H7 (cell line): ENCODE measurements around the gene GORAB. TPM values are rescaled to one million over a fixed set of nuclear protein-coding genes. Genes with fewer than 3 reads are reported as not detected.
A peak's percentile ranks its signal among the peaks of the same experiment; 100 is the strongest.

Experiments used
- DNase-seq: peaks from one replicate; pipeline ENCODE4 v3.0.0; 2012
- H3K27me3 ChIP-seq: 2 replicates; pipeline ENCODE4 v1.6.0; 2011; ENCODE audit warnings: mild to moderate bottlenecking, low read length; ENCODE audit not compliant: control insufficient read depth, insufficient read depth
- H3K36me3 ChIP-seq: replicated peaks from 2 replicates; pipeline ENCODE4 v1.5.1; 2011; ENCODE audit warnings: low read length; ENCODE audit not compliant: control insufficient read depth, insufficient read depth
- H3K4me3 ChIP-seq: 2 replicates; pipeline ENCODE4 v1.5.1; 2011; ENCODE audit warnings: low read depth, mild to moderate bottlenecking, control low read depth, low read length, moderate library complexity; ENCODE audit not compliant: insufficient read depth
- total RNA-seq: library from RNA; depleted of rRNA; stranded (reverse); fragments of >200 nt; shearing (Covaris generic); gene quantifications from 2 replicates; pipeline ENCODE4 v1.2.3, GENCODE V29; 2014

The GORAB gene
- total RNA-seq, 1 experiment from 2014 or later: 11.6 TPM

GRCh38 chr1:170530972-170531757 is 801 bp upstream of the GORAB start:
- DNase-seq: no peak
- H3K27me3 ChIP-seq: no peaks in the 10 kb centered on the region
- no peaks in the 10 kb centered on the region; the same call in 1 of the 2 replicates for H3K36me3 ChIP-seq
- H3K4me3 ChIP-seq: peak overlapping the region; percentile 70

DNA sequence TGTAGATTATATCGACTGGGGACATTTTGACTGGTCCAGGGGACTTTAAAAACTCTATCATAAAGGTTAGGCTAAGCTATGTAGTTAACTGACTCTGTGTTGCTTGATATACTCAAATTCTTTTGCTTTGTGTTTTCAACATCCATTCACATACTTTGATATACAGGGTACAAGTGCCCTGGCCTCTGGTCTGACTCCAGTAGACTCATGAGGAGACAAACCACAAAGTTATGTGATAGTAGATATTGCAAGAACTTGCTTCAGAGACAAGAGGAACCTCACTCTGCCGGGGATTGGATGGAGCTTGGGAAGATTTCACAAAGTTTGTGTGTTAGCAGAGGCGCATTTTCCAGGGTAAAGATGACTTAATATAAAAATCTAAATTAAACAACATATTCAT is 1.3 kb downstream of the GORAB start:
- H3K27me3 ChIP-seq: no peaks in the 10 kb centered on the region
- H3K36me3 ChIP-seq: no peaks in the 10 kb centered on the region; the same call in 1 of the 2 replicates
- peak overlapping the region; percentile 70; the same call in 1 of the 2 replicates for H3K4me3 ChIP-seq
- no peak for DNase-seq

DNA sequence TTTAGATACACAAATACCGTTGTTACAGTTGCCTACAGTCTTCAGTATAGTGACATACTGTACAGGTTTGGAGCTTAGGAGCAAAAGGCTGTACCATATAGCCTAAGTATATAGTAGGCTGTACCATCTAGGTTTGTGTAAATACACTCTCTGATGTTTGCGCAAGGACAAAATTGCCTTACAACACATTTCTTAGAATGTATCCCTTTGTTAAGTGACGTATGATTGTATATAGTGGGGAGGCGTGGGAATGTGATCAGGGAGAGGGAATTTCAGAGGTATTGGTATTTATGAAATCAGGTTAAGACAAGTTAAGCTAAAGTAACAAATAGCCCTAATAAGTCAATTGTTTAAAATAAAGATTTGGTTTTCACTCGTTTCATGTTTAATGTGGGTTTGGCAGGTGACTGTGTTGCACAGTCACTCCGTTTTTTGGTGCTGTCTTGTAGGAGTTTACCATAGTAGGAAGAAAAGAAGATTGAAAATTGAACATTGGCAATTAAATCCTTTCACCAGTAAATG is 2.7 kb downstream of the GORAB start:
- no peaks in the 10 kb centered on the region for H3K27me3 ChIP-seq
- no peaks in the 10 kb centered on the region; the same call in none of the 2 replicates for H3K36me3 ChIP-seq
- no peak for DNase-seq
- H3K4me3 ChIP-seq: no peak overlapping the region

DNA sequence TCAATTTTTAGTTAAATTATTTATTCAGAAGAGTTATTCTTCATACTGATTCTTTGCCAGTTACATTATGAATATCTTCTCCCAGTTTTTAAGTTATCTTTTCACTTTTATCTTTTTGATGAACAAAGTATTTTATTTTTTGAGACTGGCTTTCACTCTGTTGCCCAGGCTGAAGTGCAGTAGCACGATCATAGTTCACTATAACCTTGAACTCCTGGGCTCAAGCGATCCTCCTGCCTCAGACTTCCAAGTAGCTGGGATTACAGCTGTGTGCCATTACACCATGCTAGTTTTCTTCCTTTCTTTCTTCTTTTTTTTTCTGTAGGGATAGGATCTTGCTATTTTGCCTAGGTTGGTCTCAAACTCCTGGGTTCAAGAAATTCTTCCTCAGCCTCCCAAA is 3.5 kb downstream of the GORAB start:
- H3K4me3 ChIP-seq: no peak overlapping the region
- DNase-seq: no peak

DNA sequence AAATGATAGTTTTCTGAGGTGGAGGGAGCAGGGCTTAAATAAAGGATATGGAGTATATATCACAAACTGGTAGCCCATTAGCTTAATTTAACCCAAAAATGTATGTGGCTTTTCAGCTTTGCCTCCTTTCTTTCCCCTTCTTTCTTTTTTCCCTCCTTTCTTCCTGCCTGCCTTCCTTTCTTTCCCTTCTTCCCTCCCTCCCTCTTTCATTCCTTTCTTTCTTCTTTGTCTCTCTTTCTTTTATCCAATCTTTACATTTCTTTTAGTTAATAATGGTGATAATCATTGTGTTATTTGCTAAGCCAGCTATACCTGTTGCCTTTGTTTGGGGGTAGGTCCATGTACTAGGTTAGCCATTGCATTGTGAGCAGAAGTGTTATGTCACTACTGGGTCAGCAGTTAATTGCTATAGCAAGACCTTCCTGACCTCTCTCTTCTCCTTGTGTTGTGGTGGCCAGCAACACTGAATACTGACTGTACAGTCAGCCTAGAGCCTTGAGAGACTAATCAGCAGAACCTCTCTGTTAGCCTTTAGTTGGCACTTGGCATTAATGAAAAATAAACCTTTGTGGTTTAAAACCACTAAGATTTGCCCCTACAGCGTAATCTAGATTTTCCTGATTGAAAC is 5.1 kb downstream of the GORAB start:
- DNase-seq: no peak
- Histone ChIP-seq H3K36me3 (peaks cover 6% of the 10 kb centered on the region), H3K27me3 (no peaks in the 10 kb centered on the region), H3K4me3 (no peak overlapping the region)

More for the DNA sequence above, 3.5 kb downstream of the GORAB start:
- H3K27me3 ChIP-seq: no peaks in the 10 kb centered on the region
- H3K36me3 ChIP-seq: no peaks in the 10 kb centered on the region; the same call in none of the 2 replicates

DNA sequence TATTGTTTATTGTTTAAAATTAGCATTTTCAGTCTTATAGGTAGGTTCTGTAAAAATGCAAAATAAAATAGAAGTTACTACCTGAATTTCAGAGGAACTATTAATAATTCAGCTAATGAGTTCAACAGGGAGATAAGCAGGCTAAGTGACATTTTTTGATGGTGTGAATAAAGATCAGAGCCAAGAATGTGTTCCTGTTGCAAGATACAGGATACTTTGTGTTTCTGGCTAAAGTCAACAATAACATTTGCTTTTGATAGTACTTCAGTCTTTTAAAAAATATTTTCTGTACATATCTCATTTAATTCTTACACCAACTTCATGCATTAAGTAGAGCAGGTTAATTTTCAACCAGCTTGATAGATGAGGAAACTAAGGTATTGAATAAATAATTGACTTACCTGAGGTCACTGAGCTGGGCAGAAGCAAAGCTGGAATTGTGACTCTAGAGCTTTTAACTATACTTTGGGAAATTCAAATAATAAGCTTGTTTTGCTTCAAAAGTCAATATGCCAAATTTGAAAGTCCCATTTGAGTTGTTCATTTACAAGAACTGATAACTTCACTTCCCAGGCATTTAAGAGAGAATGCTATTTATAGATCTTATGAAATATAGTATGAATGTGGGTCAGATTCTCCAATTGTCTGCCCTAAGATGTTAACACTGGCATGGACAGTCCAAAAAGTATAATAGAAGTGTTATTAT is 6.0 kb downstream of the GORAB start:
- no peak for DNase-seq

DNA sequence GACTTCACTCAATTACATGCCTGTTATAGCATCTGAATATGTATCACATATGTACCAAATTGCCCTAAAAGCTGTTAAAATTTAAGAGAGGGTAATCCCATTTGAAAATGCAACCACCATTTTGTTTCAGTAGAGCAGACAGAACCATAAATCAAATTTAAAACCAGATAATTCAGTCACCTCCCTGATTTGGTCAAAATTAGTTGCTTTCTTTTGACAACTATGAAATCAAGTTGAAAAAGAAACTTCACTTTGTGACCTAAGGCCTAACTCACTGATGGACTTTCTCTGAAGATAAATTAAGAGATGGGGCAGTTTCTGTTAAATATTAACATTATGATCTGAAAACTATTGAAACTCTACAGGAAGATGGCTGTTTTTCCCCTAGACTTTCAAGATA is 6.7 kb downstream of the GORAB start:
- DNase-seq: no peak

More for the DNA sequence above, 6.0 kb downstream of the GORAB start:
- H3K4me3 ChIP-seq: no peak overlapping the region
- H3K36me3 ChIP-seq: peaks cover 9% of the 10 kb centered on the region
- H3K27me3 ChIP-seq: no peaks in the 10 kb centered on the region

GRCh38 chr1:170539154-170539553 is 7.2 kb downstream of the GORAB start:
- no peak overlapping the region for H3K4me3 ChIP-seq
- peaks cover 11% of the 10 kb centered on the region for H3K36me3 ChIP-seq
- no peaks in the 10 kb centered on the region for H3K27me3 ChIP-seq
- DNase-seq: no peak

More for the DNA sequence above, 6.7 kb downstream of the GORAB start:
- Histone ChIP-seq H3K27me3 (no peaks in the 10 kb centered on the region), H3K4me3 (no peak overlapping the region), H3K36me3 (peaks cover 11% of the 10 kb centered on the region)

- peaks cover 26% of the 10 kb centered on the region for H3K36me3 ChIP-seq
- H3K4me3 ChIP-seq: no peak overlapping the region
- no peaks in the 10 kb centered on the region for H3K27me3 ChIP-seq
- DNase-seq: no peak
These were observed 12.7 kb downstream of the GORAB start for GRCh38 chr1:170544624-170545023.

- no peak for DNase-seq
- Histone ChIP-seq H3K36me3 (peaks cover 26% of the 10 kb centered on the region), H3K4me3 (no peak overlapping the region), H3K27me3 (no peaks in the 10 kb centered on the region)
These were observed 13.5 kb downstream of the GORAB start for GRCh38 chr1:170545476-170545875.

GRCh38 chr1:170547255-170547654 is 15.3 kb downstream of the GORAB start:
- DNase-seq: no peak
- no peaks in the 10 kb centered on the region for H3K27me3 ChIP-seq
- peaks cover 26% of the 10 kb centered on the region for H3K36me3 ChIP-seq
- H3K4me3 ChIP-seq: no peak overlapping the region

DNA sequence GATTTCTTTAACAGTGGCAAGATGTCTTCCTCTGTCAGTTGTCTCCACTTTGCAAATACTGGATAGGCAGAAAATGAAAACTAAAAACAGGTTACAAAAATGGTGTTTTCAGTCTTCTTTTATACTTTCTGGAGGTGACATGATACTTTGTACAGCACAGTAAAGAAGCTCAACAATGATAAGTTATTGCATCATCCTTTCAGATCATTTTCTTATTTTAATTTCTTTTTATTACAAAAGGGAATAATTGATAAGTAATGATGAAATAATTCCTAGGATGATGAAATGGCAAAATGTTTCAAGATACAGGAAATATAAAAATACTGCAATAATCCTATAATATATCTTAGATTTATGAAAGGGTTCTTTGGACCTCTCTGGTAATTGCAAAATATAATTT is 16.5 kb downstream of the GORAB start:
- Histone ChIP-seq H3K4me3 (no peak overlapping the region), H3K27me3 (no peaks in the 10 kb centered on the region), H3K36me3 (peaks cover 21% of the 10 kb centered on the region)
- DNase-seq: no peak

DNA sequence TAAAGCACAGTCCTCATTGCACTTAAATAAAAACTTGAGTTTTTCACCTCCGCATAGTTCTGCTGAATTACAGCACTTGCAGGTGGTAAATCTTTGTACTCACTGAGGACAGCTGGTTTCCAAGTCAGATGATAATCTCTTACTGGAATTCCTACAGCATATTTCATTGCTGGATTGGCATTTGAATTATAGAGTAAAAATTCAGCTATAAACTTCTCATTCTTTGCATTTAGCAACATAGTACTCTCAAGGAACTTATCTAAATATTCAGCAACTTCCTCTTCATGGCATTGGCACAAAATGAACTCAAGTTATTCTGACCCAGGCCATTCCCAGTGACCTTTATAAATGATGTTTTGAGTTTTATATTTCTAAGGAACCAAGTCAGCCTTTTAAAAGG is 23.4 kb downstream of the GORAB start:
- Histone ChIP-seq H3K27me3 (no peaks in the 10 kb centered on the region), H3K36me3 (peaks cover 6% of the 10 kb centered on the region), H3K4me3 (no peak overlapping the region)
- no peak for DNase-seq

- peaks cover 3% of the 10 kb centered on the region for H3K36me3 ChIP-seq
- H3K27me3 ChIP-seq: no peaks in the 10 kb centered on the region
- DNase-seq: no peak
- no peak overlapping the region for H3K4me3 ChIP-seq
These were observed 25.0 kb downstream of the GORAB start for GRCh38 chr1:170556917-170557316.
